Measurements from ENCODE around the gene DLEC1.
A peak's percentile ranks its signal among the peaks of the same experiment; 100 is the strongest.

Gene DLEC1

DNA sequence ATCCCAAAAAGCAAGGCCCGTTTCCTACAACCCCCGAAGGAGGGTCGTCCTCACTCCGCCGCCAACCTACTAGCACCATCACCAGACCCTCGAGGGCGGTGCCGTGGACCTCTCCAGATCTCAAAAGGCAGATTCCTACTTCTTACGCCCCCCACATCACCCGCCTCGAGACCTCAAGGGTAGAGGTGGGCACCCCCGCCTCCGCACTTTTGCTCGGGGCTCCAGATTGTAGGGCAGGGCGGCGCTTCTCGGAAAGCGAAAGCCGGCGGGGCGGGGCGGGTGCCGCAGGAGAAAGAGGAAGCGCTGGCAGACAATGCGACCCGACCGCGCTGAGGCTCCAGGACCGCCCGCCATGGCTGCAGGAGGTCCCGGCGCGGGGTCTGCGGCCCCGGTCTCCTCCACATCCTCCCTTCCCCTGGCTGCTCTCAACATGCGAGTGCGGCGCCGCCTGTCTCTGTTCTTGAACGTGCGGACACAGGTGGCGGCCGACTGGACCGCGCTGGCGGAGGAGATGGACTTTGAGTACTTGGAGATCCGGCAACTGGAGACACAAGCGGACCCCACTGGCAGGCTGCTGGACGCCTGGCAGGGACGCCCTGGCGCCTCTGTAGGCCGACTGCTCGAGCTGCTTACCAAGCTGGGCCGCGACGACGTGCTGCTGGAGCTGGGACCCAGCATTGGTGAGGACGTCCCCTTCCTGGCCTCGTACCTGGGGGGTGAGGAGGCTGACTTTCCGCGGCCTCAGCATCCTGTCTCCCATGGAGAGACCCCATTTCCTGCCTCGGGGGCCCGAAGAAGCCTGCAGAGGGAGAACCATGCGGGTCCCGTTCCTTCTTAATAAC, 99.6 kb downstream of the DLEC1 start, which contains the start of gene MYD88:
Gene MYD88 (plus strand): TSS at position 313 of the 842 bp plus-strand sequence. CDS start 40 bp downstream, at position 353.
- TF ChIP-seq, protein P1, sequence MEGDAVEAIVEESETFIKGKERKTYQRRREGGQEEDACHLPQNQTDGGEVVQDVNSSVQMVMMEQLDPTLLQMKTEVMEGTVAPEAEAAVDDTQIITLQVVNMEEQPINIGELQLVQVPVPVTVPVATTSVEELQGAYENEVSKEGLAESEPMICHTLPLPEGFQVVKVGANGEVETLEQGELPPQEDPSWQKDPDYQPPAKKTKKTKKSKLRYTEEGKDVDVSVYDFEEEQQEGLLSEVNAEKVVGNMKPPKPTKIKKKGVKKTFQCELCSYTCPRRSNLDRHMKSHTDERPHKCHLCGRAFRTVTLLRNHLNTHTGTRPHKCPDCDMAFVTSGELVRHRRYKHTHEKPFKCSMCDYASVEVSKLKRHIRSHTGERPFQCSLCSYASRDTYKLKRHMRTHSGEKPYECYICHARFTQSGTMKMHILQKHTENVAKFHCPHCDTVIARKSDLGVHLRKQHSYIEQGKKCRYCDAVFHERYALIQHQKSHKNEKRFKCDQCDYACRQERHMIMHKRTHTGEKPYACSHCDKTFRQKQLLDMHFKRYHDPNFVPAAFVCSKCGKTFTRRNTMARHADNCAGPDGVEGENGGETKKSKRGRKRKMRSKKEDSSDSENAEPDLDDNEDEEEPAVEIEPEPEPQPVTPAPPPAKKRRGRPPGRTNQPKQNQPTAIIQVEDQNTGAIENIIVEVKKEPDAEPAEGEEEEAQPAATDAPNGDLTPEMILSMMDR (IDR thresholded peaks at IDR 0.05; ENCODE audit: insufficient read depth, low read depth, low read length, missing control alignments), result no peak
- DNase-seq (ENCODE audit: low read depth), result peak; percentile 89
- H3K4me3 ChIP-seq (ENCODE audit: low read depth, low read length), result peak within 1 kb of the TSS; percentile 92

DNA sequence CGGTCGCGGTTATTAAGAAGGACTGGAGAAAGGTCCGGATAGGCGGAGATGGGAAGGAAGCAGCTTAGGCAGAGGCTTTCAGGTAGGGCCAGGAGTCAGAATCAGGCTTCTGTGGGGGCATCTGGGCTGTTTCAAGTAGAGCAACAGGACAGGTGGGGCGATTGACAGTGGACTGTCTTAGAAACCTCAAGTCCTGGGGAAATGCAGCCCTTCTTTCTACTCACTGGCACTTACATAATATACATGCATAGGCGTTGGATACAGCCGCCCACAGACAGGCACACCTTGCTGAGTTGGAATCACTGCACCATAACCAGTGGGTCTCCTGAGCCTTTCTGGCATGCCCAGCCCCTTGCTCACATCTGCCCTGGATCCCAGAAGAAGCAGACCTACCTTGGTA, 100.2 kb downstream of the DLEC1 start:
- peak overlapping the region; percentile 92 for H3K4me3 ChIP-seq (ENCODE audit: low read depth, low read length)
- DNase-seq (ENCODE audit: low read depth), result no peak
- TF ChIP-seq, protein P1 (IDR thresholded peaks at IDR 0.05; ENCODE audit: insufficient read depth, low read depth, low read length, missing control alignments), result no peak

DNA sequence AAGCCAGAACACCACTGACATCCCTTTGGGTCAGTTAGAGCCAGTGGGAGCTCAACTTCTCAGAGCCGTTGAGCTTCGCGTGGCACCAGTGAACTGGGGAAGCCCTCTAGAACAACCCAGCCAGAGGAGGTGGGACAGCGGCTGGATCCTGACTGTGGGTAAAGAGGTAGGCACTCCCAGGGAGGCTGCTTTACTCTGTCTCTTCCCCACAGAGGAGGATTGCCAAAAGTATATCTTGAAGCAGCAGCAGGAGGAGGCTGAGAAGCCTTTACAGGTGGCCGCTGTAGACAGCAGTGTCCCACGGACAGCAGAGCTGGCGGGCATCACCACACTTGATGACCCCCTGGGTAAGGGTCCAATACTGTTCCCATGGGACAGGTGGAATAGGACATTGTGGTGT, 100.6 kb downstream of the DLEC1 start:
- peak overlapping the region; percentile 92 for H3K4me3 ChIP-seq (ENCODE audit: low read depth, low read length)
- DNase-seq (ENCODE audit: low read depth), result no peak

DNA sequence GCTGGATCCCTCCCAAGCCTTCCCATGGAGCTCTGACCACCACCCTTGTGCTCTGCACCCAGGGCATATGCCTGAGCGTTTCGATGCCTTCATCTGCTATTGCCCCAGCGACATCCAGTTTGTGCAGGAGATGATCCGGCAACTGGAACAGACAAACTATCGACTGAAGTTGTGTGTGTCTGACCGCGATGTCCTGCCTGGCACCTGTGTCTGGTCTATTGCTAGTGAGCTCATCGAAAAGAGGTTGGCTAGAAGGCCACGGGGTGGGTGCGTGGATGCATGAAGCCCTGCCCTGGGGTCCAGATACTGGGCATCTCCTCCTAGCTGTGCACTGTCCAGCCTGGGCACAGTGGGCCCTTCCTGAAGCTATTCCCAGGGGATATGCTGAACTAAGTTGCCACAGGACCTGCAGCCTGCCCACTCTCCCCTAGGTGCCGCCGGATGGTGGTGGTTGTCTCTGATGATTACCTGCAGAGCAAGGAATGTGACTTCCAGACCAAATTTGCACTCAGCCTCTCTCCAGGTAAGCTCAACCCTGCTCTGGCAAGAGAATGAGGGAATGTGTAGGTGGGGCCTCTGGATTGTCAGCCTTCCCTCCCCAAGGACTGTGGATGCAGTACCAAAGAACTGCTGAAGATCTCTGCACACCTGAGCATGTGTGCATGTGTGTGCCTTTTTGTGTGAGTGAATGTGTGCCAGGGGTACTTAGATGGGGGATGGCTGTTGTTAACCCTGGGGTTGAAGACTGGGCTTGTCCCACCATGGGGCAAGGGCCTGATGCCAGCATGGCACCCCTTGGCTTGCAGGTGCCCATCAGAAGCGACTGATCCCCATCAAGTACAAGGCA, 101.5 kb downstream of the DLEC1 start:
- H3K4me3 ChIP-seq (ENCODE audit: low read depth, low read length), result peak overlapping the region; percentile 92; the same call in 1 of the 2 replicates
- no peak for DNase-seq (ENCODE audit: low read depth)

More for the DNA sequence above, 100.6 kb downstream of the DLEC1 start:
- TF ChIP-seq, protein P1 (IDR thresholded peaks at IDR 0.05; ENCODE audit: insufficient read depth, low read depth, low read length, missing control alignments), result no peak

DNA sequence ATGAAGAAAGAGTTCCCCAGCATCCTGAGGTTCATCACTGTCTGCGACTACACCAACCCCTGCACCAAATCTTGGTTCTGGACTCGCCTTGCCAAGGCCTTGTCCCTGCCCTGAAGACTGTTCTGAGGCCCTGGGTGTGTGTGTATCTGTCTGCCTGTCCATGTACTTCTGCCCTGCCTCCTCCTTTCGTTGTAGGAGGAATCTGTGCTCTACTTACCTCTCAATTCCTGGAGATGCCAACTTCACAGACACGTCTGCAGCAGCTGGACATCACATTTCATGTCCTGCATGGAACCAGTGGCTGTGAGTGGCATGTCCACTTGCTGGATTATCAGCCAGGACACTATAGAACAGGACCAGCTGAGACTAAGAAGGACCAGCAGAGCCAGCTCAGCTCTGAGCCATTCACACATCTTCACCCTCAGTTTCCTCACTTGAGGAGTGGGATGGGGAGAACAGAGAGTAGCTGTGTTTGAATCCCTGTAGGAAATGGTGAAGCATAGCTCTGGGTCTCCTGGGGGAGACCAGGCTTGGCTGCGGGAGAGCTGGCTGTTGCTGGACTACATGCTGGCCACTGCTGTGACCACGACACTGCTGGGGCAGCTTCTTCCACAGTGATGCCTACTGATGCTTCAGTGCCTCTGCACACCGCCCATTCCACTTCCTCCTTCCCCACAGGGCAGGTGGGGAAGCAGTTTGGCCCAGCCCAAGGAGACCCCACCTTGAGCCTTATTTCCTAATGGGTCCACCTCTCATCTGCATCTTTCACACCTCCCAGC, 102.4 kb downstream of the DLEC1 start:
- H3K4me3 ChIP-seq (ENCODE audit: low read depth, low read length), result no peak overlapping the region
- TF ChIP-seq, protein P1 (IDR thresholded peaks at IDR 0.05; ENCODE audit: insufficient read depth, low read depth, low read length, missing control alignments), result no peak
- DNase-seq (ENCODE audit: low read depth), result no peak

More for the DNA sequence above, 101.5 kb downstream of the DLEC1 start:
- TF ChIP-seq, protein P1 (IDR thresholded peaks at IDR 0.05; ENCODE audit: insufficient read depth, low read depth, low read length, missing control alignments), result no peak

DNA sequence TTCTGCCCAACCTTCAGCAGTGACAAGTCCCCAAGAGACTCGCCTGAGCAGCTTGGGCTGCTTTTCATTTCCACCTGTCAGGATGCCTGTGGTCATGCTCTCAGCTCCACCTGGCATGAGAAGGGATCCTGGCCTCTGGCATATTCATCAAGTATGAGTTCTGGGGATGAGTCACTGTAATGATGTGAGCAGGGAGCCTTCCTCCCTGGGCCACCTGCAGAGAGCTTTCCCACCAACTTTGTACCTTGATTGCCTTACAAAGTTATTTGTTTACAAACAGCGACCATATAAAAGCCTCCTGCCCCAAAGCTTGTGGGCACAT, 102.9 kb downstream of the DLEC1 start:
- no peak overlapping the region for H3K4me3 ChIP-seq (ENCODE audit: low read depth, low read length)
- TF ChIP-seq, protein P1 (IDR thresholded peaks at IDR 0.05; ENCODE audit: insufficient read depth, low read depth, low read length, missing control alignments), result no peak
- DNase-seq (ENCODE audit: low read depth), result no peak
